DMS53 (cell line): Measurements from ENCODE around the gene SHC4.
A peak's percentile ranks its signal among the peaks of the same experiment; 100 is the strongest.

Experiments
- DNase-seq: peaks from one replicate; lab custom pipeline; 2025; lab: John Stamatoyannopoulos, UW

Gene SHC4

DNA sequence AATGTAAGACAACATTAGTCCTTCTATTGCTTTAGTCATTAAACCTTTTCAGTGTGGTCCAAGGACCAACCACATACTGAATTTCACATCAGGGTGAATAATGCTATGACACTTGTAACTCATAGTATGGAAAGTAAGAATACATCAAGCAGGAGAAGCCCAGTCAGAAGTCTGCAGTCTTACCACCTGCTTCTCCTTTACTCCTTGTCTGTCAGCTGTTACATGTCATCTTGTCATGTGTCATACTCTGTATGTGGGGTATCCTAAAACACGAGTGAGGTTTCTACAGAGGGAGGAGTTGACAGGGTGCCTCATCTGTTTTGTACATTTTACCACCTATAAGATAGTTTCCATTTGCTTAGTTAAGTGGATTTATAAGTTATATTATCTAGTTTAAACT, 118.6 kb downstream of the SHC4 start:
- DNase-seq = no peak

DNA sequence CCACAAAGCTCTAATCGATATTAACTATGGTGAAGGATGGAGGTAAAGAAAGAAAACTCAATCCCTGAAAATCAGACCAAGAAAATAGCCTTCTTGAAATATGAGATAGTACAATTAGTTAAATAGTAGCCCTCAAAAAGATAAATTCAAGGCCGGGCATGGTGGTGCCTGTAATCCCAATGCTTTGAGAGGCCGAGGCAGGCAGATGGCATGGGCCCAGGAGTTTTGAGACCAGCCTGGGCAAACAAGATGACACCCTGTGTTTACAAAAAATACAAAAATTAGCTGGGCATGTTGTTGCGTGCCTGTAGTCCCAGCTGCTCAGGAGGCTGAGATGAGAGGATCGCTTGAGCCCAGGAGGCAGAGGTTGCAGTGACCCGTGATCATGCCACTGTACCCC, 121.2 kb downstream of the SHC4 start:
- DNase-seq = peak; percentile 33

DNA sequence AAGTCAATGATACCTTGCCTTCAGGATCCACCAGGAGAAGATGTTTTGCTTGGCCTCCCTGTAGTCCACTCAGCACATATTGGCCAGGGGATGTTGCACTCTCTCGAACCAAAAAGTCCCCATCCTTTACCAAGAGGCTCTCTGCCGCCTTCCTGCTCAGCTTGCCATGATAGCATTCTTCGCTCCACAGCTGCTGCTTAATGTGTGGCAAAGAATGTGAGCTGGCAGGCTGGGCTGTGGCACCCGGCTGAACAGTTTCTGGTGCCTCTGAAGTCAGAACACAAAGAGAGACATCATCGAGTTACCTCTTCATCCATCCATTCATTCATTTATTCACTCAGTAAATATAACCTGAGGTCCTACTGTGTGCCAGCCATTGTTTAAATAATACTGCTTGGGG, 129.0 kb downstream of the SHC4 start:
- no peak for DNase-seq

DNA sequence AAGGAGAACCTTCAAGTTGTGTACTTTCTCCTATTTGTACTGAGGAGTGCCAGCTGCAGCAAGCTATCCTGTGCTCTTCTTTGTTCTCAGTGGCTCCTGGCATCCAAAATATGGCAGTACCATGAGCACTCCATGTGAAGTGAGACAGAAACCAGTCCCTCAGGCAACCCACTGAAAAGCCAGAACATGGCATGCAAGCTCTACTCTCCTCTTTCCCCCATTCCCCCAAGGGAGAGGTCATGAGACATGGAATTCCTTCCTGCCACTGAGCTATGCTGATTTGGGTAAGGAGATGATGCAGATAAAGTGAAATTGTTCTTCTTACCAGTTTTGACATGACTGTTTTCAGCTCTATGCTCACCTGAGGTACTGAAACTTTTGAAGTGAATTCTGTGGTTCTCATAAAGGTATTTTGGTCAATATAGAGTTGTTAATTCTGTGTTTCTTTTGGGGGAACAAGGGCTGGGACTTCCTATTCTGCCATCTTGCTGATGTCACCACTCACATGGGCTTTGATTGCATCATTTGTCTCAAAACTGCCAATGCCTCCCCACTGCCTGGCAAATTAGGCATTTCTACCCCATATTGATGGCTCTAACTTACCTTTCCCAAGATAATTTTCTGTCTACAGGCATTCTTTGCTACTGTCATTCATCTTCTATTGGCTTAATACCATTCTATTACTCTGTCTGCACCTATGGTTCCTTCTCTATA, 130.0 kb downstream of the SHC4 start:
- no peak for DNase-seq

DNA sequence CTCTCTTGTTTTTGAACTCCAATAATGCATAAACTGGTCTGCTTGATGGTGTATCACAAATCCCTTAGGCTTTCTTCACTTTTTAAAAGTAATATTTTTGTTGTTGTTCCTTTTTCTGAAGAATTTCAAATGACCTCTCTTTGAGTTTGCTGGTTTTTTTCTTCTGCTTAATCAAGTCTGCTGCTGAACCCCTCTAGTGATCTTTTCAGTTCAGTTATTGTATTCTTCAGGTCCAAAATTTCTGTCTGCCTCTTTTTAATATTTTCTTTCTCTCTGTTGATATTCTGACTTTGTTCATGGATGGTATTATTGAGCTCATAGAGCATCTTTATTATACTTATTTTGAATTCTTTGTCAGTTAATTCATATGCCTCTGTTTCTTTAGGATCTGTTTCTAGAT, 131.1 kb downstream of the SHC4 start:
- no peak for DNase-seq

DNA sequence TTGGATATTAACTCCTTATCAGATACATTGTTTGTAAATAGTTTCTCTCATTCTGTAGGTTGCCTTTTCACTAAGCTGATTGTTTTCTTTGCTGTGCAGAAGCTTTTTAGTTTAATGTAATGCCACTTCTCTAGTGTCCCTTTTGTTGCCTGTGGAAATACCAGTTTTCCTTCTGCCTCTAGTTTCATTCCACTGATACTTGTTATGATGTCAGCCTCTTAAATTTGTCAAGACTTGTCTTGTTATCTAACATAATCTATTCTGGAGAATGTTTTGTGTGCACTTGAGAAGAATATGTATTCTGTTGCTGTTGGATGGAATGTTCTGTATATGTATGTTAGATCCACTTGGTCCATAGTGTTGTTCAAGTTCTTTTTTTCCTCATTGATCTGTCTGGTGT, 134.8 kb downstream of the SHC4 start:
- DNase-seq = no peak

DNA sequence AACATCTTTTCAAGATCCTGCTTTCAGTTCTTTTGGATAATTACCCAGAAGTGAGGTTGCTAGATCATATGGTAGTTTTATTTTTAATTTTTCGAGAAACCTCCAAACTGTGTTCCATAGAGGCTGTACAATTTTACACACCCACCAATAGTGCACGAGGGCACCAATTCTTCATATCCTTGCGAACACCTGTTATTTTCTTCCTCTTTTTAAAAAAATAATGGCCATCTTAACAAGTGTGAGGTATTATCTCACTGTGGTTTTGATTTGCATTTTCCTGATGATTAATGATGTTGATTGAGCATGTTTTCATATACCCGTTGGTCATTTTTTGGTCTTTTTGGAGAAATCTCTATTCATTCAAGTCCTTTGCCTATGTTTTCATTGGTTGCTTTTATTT, 135.2 kb downstream of the SHC4 start:
- DNase-seq = no peak

DNA sequence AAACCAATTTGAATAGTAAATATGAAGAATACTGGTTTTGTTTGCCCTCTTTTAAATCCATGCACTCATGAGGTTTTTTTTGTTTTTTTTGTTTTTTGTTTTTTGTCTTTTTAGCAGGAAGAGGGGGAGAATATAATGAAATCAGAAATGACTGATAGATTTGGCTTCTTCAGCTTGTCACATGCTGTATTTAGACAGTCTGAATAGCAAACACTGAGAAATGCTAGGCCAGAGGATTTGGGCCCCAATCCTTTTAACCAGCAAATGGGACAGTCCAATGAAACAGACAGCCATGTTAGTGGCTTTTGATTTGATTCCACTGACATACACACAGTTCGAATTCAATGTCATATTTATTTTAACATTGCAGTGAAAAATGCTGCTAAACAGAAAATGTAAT, 138.6 kb downstream of the SHC4 start:
- no peak for DNase-seq

DNA sequence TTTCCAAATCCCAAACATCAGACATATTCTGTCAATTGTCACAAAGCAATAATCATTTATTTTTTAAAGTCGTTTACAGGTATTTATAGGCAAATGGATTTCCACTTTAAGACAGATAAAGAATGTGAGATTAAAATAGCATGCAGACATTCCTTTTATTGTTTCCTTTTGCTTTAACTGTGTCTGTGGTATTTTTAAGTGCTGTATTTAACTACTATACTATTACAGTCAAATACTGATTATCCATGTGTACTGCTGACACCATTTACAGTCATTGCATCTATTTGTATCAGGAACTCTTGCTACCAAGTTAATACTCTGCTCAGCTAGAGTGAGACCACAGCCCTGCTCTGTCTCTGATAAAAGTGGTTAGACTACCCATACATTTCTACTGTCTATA, 140.0 kb downstream of the SHC4 start:
- no peak for DNase-seq

DNA sequence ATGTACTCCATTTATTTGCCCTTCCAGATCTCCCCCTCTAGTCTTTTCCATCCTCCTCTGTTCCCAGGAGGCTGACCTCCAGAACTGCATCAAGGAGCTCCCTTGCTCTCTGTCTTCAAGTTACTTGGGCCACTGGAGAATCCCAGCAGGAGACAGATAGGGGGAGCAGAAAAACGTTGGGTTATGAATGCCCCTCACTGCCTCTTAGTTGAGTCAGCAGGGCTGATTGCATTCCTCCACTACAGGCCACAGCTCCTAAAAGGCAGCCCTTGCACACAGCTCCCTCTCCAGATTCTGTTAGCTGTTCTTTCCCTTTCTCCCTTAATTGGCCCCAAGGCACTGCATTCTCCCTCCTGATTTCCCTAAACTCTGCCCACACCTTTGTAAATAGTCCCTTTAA, 140.5 kb downstream of the SHC4 start:
- DNase-seq = no peak

DNA sequence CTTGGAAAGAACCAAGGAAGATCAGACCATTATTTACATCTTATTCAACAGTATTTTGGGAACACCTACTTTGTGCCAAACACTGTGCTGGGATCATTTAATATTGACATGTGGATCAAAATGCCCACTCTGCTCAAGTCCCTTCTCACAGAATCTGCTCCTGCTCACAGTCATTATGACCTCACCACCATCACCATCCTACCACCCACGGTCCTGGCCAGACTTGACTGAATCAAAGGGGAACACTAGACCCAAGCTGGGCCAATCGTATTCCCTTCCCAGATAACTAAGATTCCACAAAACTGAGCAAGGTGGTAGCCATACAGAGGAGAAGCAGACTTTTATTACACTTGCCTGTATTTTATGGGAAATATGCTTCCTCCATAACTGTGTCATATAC, 149.4 kb downstream of the SHC4 start:
- no peak for DNase-seq

DNA sequence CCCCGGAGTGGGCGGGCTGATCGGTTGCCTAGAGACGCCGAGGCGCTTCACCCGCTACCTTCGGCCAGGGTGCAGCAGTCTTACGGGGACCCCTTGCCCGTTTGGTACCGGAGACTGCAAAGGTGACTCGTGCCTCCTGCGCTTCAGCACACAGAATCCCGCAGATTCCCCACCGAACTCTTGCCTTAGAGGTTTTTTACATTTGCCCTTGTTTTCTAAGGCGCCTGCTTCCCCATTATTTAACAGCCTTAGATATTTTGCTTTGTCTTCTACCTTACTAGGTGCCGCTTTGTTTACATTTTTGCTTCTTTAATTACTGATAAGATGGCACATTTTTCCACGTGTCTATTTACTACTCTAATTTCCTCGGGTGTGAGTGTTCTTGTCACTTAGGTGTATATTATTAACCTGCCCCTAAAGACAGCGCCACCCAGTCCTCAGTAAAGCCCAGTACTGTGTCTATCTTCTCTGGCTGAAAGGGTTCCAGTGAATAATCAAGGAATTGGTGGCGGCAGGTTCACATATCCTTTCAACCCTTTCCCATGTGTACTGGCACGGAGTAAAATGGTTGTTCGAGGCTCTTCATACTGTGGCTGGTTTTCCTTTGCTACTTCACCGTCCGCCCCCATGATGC, 152.3 kb downstream of the SHC4 start:
- peak; percentile 57 for DNase-seq

DNA sequence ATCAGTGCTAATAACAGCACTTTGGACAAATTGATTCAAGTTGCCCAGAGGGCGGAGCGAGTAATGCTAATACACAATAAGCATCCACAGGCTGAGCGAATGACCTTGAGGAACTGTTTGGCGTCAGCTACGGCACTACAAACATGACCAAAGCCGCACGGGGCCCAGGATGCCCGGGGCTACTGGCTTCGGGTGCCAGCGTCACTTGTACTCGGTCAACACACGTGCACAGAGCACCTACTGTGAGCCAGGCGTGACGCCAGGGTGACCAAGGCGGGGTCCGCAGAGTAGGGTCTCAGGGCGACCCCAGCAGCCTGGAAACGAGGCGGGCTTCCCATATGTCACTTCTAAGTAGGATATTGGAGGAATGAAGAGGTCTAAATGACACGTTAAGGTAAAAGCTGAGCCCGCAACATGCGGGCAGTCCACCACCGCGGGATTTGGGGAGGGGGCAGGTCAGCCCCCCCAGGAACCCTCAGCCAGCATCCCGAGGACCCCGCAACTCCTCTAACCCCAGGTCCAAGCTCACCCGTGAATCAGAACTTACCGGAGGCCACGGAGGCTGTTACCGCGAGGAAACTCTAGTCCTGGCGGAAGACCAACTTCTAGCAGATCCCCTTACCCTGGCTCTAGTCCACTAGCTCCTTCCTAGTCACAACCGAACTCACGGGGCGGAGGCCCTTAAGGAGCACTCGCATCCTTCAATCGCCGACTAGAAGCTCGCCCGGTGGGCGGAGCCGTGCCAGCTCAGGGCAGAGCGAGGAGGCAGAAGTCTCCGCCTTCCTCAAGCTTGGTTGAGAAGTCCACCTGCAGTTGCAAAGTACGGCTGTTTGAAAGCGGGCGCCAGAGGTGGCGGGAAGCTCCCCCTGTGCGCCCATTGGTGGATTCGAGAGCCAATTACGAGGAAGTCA, 153.1 kb downstream of the SHC4 start, which contains the start of gene CEP152:
Gene CEP152, minus strand, starts transcription at position 656 of the 911 bp plus-strand sequence. CDS start 5,420 bp downstream, outside the sequence.
- DNase-seq = peak; percentile 99

DNA sequence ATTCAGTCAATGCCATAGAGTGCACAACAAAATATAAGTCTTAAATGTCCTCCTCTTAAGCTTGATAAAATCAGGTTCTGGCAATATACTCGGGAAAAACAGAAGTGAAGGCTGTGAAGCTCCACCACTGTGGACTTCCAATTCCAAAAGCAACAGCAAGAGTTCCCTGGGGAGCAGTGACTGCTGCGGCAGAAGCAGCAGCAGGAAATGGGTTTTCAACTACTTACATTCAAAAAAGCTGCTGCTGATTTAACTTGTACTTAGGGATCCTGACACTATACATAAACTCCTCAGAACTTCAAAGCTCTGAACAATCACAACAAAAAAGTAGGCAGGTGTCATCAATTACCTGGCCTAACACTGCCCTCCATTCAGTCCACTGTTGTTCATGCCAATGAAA, 157.6 kb downstream of the SHC4 start:
- DNase-seq = no peak

DNA sequence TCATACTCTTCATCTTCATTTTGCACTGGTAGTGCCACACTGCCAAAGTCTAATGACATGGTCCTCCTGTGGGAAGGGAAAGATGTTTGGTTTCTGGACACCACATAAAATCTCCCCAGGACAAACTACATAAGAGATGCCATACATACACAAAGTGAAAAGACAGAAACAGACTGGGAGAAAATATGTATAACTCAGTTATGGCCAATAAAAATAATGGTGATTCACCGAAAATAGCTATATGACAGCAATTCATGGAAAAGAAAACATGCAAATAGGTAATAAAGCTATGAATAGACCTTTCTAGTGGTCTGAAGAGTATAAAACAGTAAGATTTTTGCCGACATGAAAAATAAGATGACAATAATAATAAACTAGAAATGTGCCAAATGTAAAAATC, 158.1 kb downstream of the SHC4 start:
- DNase-seq = no peak

DNA sequence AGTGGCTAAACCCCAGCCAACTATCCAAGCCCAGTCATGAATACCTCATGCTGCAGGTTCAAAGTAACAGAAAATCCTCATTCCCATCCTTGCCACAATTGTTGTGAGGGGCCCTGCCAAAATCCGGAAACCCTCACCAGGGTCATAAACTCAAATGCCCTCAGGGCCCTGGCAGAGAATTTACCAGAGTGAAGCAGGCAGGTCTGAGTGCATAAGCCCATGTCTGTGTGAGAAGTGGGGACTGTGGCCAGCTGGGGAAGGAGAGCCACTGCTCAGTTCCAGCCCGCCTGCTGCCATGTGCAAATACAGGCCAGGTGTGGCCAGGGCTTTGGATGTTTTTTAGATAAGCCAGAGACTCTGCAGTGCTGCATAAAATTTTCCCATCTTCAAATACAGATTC, 159.8 kb downstream of the SHC4 start:
- DNase-seq = peak; percentile 2

DNA sequence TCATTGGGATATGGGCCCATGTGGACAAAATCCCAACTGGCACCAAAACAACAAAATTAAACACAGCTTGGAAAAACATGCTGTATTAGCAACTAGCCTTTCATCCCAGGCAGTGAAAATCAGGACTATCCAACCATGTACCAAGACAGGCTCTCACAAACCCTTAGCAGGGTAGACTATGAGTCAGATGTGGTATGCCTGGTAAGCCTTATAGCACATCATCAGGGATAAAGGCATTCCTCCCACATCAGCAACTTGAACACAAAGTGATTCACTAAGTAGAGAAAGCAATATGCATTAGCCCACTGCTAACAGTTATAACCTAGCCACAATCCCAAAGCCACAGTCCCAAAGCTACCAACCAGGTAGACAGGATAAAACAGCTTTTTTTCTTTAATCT, 160.9 kb downstream of the SHC4 start:
- no peak for DNase-seq

DNA sequence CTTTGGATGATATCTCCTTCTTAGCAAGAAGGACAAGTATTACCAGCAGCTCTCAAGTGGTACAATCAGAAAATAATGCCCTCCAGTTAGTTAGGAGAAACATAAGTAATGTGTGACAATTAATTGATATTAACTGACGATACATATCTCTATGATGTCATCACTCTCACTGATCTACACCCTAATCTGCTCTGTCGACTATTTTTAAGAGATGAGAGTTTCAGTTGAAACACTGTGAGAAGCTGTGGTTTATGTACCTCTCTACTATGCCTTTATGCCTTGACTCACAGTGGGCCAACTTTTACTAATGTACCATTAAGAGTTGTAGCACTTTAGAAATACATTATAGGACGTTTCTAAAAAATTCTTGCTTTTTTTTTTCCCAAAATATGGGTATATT, 161.5 kb downstream of the SHC4 start:
- DNase-seq = no peak

DNA sequence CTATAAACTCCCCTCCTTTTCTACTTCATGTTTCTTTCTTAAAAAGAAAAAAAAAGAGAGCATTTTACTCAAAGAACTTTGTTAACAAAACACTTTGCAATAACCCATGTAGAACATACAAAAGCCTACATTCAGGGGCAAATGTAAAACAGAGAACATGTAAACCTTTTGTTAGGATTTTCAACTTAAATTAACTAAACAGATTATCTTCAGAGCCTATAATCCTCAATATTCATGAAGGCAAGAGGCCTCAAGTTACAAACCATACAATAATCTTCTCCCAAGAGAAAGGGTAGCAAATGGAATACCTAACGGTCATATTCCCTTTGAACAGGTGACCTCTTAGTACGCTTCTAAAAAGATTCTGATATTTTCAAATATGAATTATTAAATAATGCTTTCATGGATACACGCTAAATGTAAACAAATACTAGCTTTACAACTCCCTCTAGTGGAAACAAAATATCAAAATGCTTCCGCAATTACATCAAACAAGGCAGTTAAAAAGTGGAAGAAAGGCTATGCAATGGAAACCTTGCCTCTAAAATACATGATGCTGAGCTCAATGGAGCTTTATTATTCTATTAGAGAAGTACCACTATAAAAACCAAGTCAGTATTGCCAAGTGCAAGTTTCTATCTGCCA, 162.8 kb downstream of the SHC4 start:
- peak; percentile 16 for DNase-seq

DNA sequence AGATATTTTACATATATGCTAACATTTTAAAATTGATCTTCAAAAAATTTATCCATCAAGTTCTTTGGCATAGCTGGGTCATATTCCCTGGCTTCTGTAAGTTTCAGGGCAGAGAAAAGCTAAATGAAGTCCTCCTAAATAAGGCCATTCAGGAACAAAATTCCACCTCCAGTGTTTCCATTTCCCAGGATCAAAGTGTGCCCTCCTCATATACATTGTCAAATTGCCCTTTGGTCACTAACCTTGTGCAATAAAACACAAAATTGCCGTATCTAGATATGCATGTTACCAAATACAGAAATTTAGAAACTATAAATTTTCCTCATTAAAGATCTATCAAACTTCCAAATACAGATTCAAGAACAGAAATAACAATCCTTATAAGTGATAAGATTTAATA, 163.5 kb downstream of the SHC4 start:
- DNase-seq = no peak

DNA sequence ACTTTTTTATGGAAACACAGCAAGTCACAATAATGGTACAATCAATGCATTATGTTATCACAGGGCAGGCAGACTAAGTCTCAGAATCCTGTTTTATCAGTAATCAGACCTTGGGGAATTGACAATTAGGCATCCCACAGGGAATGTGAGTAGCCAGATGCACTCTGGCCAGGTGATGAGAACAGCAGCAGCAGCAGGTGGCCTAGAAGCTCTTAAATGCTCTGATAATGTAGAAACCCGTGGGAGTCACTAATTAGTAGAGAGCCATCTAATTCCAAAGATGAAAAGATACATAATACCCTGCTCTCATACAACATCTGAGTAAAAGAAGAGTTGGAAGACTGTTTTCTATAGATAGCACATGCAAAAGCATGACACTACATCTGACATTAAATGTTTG, 165.4 kb downstream of the SHC4 start:
- no peak for DNase-seq

DNA sequence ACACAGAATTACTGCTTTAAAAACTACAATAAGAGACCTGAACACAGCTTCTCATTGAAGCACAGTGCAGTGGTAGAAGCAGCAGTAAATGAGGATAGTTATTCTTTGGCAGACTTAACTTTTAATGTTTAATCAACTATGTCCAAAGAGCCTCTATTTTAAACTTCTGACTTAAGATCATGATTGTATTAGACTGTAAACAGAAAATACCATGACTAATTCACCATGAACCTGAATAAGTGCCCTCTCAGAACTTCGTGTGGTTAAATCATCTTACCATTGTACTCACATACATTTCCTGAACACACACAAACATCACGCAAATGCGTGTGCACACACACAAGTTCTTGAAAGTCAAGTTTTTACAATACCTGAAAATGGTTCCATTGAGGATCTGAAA, 166.8 kb downstream of the SHC4 start:
- DNase-seq = peak; percentile 2
